Measurements from ENCODE around the gene DNMT3A. TPM values are rescaled to one million over a fixed set of nuclear protein-coding genes. Genes with fewer than 3 reads are reported as not detected.

DNMT3A gene
- total RNA-seq, 1 experiment from 2014 or later, result 35.7 TPM

DNA sequence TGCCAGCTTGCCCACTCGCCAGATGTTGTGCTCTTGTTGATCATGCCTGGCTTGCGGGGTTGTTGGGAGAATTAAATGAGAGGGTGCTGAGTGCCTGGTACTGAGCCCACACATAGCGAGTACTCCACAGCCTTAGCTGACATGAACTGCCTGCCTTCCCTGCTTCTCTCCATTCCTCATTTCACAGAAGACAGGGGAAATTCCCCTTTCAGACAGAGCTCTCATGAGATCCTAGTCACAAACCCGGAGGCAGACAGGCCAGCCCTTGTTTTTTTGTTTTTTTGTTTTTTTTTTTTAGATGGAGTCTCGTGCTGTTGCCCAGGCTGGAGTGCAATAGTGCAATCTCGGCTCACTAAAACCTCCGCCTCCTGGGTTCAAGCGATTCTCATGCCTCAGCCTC is 17.1 kb upstream of the DNMT3A start:
- Mint-ChIP-seq H3K4me1 (ENCODE audit: low read depth, unreplicated experiment) (peaks cover 11% of the 10 kb centered on the region), H3K36me3 (ENCODE audit: insufficient read depth, unreplicated experiment) (peaks cover 14% of the 10 kb centered on the region), H3K4me3 (ENCODE audit: low read depth, unreplicated experiment) (no peak overlapping the region), H3K9me3 (ENCODE audit: low read depth, unreplicated experiment) (no peaks in the 10 kb centered on the region), H3K27me3 (ENCODE audit: unreplicated experiment) (peaks cover 24% of the 10 kb centered on the region), H3K27ac (ENCODE audit: unreplicated experiment) (no peak overlapping the region)
- TF ChIP-seq, protein P1, sequence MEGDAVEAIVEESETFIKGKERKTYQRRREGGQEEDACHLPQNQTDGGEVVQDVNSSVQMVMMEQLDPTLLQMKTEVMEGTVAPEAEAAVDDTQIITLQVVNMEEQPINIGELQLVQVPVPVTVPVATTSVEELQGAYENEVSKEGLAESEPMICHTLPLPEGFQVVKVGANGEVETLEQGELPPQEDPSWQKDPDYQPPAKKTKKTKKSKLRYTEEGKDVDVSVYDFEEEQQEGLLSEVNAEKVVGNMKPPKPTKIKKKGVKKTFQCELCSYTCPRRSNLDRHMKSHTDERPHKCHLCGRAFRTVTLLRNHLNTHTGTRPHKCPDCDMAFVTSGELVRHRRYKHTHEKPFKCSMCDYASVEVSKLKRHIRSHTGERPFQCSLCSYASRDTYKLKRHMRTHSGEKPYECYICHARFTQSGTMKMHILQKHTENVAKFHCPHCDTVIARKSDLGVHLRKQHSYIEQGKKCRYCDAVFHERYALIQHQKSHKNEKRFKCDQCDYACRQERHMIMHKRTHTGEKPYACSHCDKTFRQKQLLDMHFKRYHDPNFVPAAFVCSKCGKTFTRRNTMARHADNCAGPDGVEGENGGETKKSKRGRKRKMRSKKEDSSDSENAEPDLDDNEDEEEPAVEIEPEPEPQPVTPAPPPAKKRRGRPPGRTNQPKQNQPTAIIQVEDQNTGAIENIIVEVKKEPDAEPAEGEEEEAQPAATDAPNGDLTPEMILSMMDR (IDR thresholded peaks at IDR 0.05; ENCODE audit: unreplicated experiment), result no peak
- CTCF ChIA-PET, result no interaction called here
- intact Hi-C loops (cut with micrococcal nuclease; ENCODE audit: unreplicated experiment), result no loop called here
- no TSS peak for BruUV-seq (replicated peaks)
- DNase-seq, result no peak

DNA sequence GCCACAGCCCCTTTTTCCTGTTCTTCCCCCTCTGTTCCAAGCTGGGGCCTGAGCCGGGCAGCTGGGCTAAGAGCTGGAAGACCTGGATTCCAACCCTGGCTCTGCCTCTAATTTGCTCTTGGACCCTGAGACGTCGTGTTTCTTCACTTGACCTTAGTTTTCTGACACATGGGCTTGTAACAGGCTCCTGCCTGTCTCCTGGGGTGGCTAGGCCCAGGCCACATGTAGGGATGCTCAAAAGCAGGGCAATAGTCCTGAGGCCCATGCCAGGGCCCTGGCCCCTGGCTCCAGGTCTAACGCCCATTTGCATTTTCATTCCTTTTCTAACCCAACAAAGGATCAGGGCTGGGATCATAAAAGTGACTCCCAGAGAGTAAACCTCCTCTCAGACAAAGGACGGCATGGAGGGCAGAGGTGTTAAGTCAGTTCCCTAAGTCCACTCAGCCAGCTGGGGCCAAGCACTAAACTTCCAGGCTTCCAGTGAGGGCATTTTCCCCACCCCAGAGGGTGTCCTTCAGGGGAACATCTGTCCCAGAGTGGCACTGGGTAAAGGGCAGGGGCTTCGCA is 16.6 kb upstream of the DNMT3A start:
- intact Hi-C loops (cut with micrococcal nuclease; ENCODE audit: unreplicated experiment), result no loop called here
- DNase-seq, result no peak
- TF ChIP-seq, protein P1 (IDR thresholded peaks at IDR 0.05; ENCODE audit: unreplicated experiment), result no peak
- CTCF ChIA-PET, result no interaction called here
- no peaks in the 10 kb centered on the region for H3K9me3 Mint-ChIP-seq (ENCODE audit: low read depth, unreplicated experiment)
- peaks cover 14% of the 10 kb centered on the region for H3K36me3 Mint-ChIP-seq (ENCODE audit: insufficient read depth, unreplicated experiment)
- H3K27ac Mint-ChIP-seq (ENCODE audit: unreplicated experiment), result no peak overlapping the region
- no peak overlapping the region for H3K4me3 Mint-ChIP-seq (ENCODE audit: low read depth, unreplicated experiment)
- H3K27me3 Mint-ChIP-seq (ENCODE audit: unreplicated experiment), result peaks cover 28% of the 10 kb centered on the region
- peaks cover 11% of the 10 kb centered on the region for H3K4me1 Mint-ChIP-seq (ENCODE audit: low read depth, unreplicated experiment)
- BruUV-seq (replicated peaks), result no TSS peak

DNA sequence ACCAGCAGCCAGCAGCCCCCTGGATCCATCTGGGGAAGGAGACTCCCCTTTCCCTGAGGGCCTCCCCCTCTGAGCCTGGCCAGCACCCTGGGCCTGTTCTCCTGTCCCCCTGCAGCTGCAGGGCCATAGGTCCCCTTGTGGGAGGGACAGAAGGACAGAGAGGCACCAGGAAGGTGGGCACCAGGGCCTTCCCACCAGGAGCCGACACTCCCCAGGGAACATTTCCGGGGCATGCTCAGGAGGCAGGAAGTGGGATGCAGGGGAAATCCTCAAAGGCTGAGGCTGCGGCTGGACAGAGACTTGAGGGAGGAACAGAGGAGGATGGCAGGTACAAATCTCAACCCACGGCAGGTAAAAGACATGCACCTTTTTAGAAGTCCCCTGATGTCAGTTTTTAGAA is 14.4 kb upstream of the DNMT3A start:
- H3K27ac Mint-ChIP-seq (ENCODE audit: unreplicated experiment), result no peak overlapping the region
- no peak for DNase-seq
- intact Hi-C loops (cut with micrococcal nuclease; ENCODE audit: unreplicated experiment), result no loop called here
- no peak overlapping the region for H3K4me3 Mint-ChIP-seq (ENCODE audit: low read depth, unreplicated experiment)
- H3K4me1 Mint-ChIP-seq (ENCODE audit: low read depth, unreplicated experiment), result no peaks in the 10 kb centered on the region
- H3K27me3 Mint-ChIP-seq (ENCODE audit: unreplicated experiment), result peaks cover 46% of the 10 kb centered on the region
- H3K9me3 Mint-ChIP-seq (ENCODE audit: low read depth, unreplicated experiment), result no peaks in the 10 kb centered on the region
- no peaks in the 10 kb centered on the region for H3K36me3 Mint-ChIP-seq (ENCODE audit: insufficient read depth, unreplicated experiment)
- no TSS peak for BruUV-seq (replicated peaks)
- CTCF ChIA-PET, result no interaction called here
- TF ChIP-seq, protein P1 (IDR thresholded peaks at IDR 0.05; ENCODE audit: unreplicated experiment), result no peak

DNA sequence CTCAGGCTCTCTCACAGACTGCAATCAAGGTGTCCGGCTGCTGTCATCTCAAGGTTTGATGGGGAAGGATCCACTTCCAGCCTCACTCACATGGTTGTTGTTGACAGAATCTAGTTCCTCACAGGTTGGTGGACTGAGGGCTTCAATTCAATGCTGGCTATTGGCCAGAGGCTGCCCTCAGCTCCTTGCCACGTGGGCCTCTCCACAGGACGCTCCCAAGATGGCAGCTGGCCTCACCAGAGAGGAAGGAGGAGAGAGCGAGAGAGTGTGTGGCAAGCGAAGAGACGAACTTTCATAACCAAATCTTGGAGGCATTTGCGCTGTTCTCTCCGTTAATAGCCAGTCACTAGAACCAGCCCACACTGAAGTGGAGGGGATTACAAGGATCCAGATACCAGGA is 13.5 kb upstream of the DNMT3A start:
- DNase-seq, result no peak
- BruUV-seq (replicated peaks), result no TSS peak
- no peaks in the 10 kb centered on the region for H3K36me3 Mint-ChIP-seq (ENCODE audit: insufficient read depth, unreplicated experiment)
- intact Hi-C loops (cut with micrococcal nuclease; ENCODE audit: unreplicated experiment), result no loop called here
- TF ChIP-seq, protein P1 (IDR thresholded peaks at IDR 0.05; ENCODE audit: unreplicated experiment), result no peak
- CTCF ChIA-PET, result no interaction called here
- H3K27ac Mint-ChIP-seq (ENCODE audit: unreplicated experiment), result no peak overlapping the region
- no peak overlapping the region for H3K4me3 Mint-ChIP-seq (ENCODE audit: low read depth, unreplicated experiment)
- H3K4me1 Mint-ChIP-seq (ENCODE audit: low read depth, unreplicated experiment), result no peaks in the 10 kb centered on the region
- peaks cover 54% of the 10 kb centered on the region for H3K27me3 Mint-ChIP-seq (ENCODE audit: unreplicated experiment)
- no peaks in the 10 kb centered on the region for H3K9me3 Mint-ChIP-seq (ENCODE audit: low read depth, unreplicated experiment)

Data from Calu3 (cell line).